Smooth muscle cell (in vitro differentiated cells): ENCODE measurements around the gene C3. TPM values are rescaled to one million over a fixed set of nuclear protein-coding genes. Genes with fewer than 3 reads are reported as not detected.

Experiments used
- DNase-seq: peaks from one replicate; lab custom pipeline; 2025; ENCODE audit not compliant: unreplicated experiment; lab: John Stamatoyannopoulos, UW
- H2AFZ ChIP-seq: fragments of 200-600 bp; sonication (generic); 2 replicates; pipeline ENCODE4 v1.6.0; 2016; ENCODE audit warnings: antibody characterized with exemption, low read depth, mild to moderate bottlenecking
- H3F3A ChIP-seq: fragments of 200-600 bp; sonication (generic); 2 replicates; pipeline ENCODE4 v1.6.0; 2017; ENCODE audit warnings: antibody characterized with exemption, low read depth
- H3K27ac ChIP-seq: fragments of 200-600 bp; sonication (generic); 2 replicates; pipeline ENCODE4 v1.5.1; 2016; ENCODE audit warnings: low read depth, mild to moderate bottlenecking
- H3K27me3 ChIP-seq: fragments of 200-600 bp; sonication (generic); 2 replicates; pipeline ENCODE4 v1.6.1; 2016; ENCODE audit warnings: low read depth, mild to moderate bottlenecking
- H3K36me3 ChIP-seq: fragments of 200-600 bp; sonication (generic); 2 replicates; pipeline ENCODE4 v1.5.1; 2016; ENCODE audit warnings: low read depth
- H3K4me1 ChIP-seq: fragments of 200-600 bp; sonication (generic); 2 replicates; pipeline ENCODE4 v1.5.1; 2016; ENCODE audit warnings: low read depth
- H3K4me2 ChIP-seq: fragments of 200-600 bp; sonication (generic); 2 replicates; pipeline ENCODE4 v1.6.0; 2016; ENCODE audit warnings: mild to moderate bottlenecking
- H3K4me3 ChIP-seq: fragments of 200-600 bp; sonication (generic); 2 replicates; pipeline ENCODE4 v1.5.1; 2016; ENCODE audit warnings: mild to moderate bottlenecking
- H3K79me2 ChIP-seq: fragments of 200-600 bp; sonication (generic); 2 replicates; pipeline ENCODE4 v1.6.0; 2016; ENCODE audit warnings: low read depth, mild to moderate bottlenecking
- H3K9ac ChIP-seq: fragments of 200-600 bp; sonication (generic); 2 replicates; pipeline ENCODE4 v1.6.0; 2016; ENCODE audit warnings: low read depth
- H3K9me3 ChIP-seq: fragments of 200-600 bp; sonication (generic); replicated peaks from 2 replicates; pipeline ENCODE4 v1.5.1; 2016; ENCODE audit warnings: low read depth
- H4K20me1 ChIP-seq: fragments of 200-600 bp; sonication (generic); 2 replicates; pipeline ENCODE4 v1.6.0; 2016; ENCODE audit warnings: low read depth
- CTCF ChIP-seq: fragments of 200-600 bp; sonication (generic); IDR thresholded peaks from 2 replicates; pipeline ENCODE4 v1.5.1; 2017; ENCODE audit warnings: borderline replicate concordance, mild to moderate bottlenecking, antibody characterized with exemption; ENCODE audit not compliant: insufficient read depth, poor library complexity, severe bottlenecking
- WGBS: methylation state at CpG from one replicate; pipeline ENCODE4 v1.1.7; 2016; ENCODE audit warnings: low lambda C conversion rate; 5-methylcytosine and 5-hydroxymethylcytosine counted together
- polyA plus RNA-seq: library from polyadenylated mRNA; unstranded; fragments of >200 nt; fragmentation: Nextera tagmentation; extraction: Ambion mirVana; gene quantifications from 2 replicates; pipeline ENCODE4 v1.2.1, GENCODE V29; 2016
- total RNA-seq: library from RNA; depleted of rRNA; stranded (reverse); fragments of >200 nt; gene quantifications from 2 replicates; pipeline ENCODE4 v1.2.3, GENCODE V29; 2014

The C3 gene
- total and polyA plus RNA-seq, 2 experiments from 2014 or later: 6.4 to 25.1 TPM

- H3K4me2 ChIP-seq: no peak overlapping the region
- WGBS: 41% methylated on average over 13 of the region's 13 CpGs
- no peak for TF ChIP-seq CTCF
Observed at GRCh38 chr19:6723108-6723618, 2.7 kb upstream of the C3 start.

GRCh38 chr19:6721773-6722172 is 1.3 kb upstream of the C3 start:
- Histone ChIP-seq H3K27ac (no peak overlapping the region), H2AFZ (no peak overlapping the region), H3K4me3 (no peak overlapping the region), H3K4me1 (no peaks in the 10 kb centered on the region), H3K9ac (no peak overlapping the region), H3K4me2 (no peak overlapping the region), H3K27me3 (no peaks in the 10 kb centered on the region), H4K20me1 (no peaks in the 10 kb centered on the region), H3F3A (no peaks in the 10 kb centered on the region), H3K9me3 (no peaks in the 10 kb centered on the region), H3K79me2 (no peaks in the 10 kb centered on the region), H3K36me3 (no peaks in the 10 kb centered on the region)
- WGBS: 89% methylated on average over 5 of the region's 5 CpGs
- TF ChIP-seq CTCF: no peak
- DNase-seq: no peak

More at GRCh38 chr19:6723108-6723618, 2.7 kb upstream of the C3 start:
- Histone ChIP-seq H3K4me3 (no peak overlapping the region), H3K27me3 (no peaks in the 10 kb centered on the region), H4K20me1 (no peaks in the 10 kb centered on the region), H3K4me1 (no peaks in the 10 kb centered on the region), H3K27ac (no peak overlapping the region), H3K79me2 (no peaks in the 10 kb centered on the region), H3K9ac (no peak overlapping the region), H3K9me3 (no peaks in the 10 kb centered on the region), H3F3A (no peaks in the 10 kb centered on the region), H2AFZ (no peak overlapping the region), H3K36me3 (no peaks in the 10 kb centered on the region)
- no peak for DNase-seq

- Histone ChIP-seq H4K20me1 (no peaks in the 10 kb centered on the region), H3K4me1 (no peaks in the 10 kb centered on the region), H3K4me2 (no peak overlapping the region), H2AFZ (no peak overlapping the region), H3K4me3 (no peak overlapping the region), H3F3A (no peaks in the 10 kb centered on the region), H3K36me3 (no peaks in the 10 kb centered on the region), H3K9ac (no peak overlapping the region), H3K79me2 (no peaks in the 10 kb centered on the region), H3K9me3 (no peaks in the 10 kb centered on the region), H3K27me3 (no peaks in the 10 kb centered on the region), H3K27ac (no peak overlapping the region)
- DNase-seq: no peak
- TF ChIP-seq CTCF: no peak
Observed at GRCh38 chr19:6721138-6721474, 656 bp upstream of the C3 start.

GRCh38 chr19:6719992-6720368 is 470 bp downstream of the C3 start:
- Histone ChIP-seq H3K4me2 (no peak overlapping the region), H3K27me3 (no peaks in the 10 kb centered on the region), H3K9me3 (no peaks in the 10 kb centered on the region), H2AFZ (no peak overlapping the region), H3F3A (no peaks in the 10 kb centered on the region), H3K9ac (no peak overlapping the region), H3K4me1 (no peaks in the 10 kb centered on the region), H3K36me3 (no peaks in the 10 kb centered on the region), H3K79me2 (no peaks in the 10 kb centered on the region), H4K20me1 (no peaks in the 10 kb centered on the region), H3K4me3 (no peak overlapping the region), H3K27ac (no peak overlapping the region)
- no peak for DNase-seq
- WGBS: 94% methylated on average over 3 of the region's 3 CpGs
- TF ChIP-seq CTCF: no peak
